ENCODE results near the gene AIP.

DNA sequence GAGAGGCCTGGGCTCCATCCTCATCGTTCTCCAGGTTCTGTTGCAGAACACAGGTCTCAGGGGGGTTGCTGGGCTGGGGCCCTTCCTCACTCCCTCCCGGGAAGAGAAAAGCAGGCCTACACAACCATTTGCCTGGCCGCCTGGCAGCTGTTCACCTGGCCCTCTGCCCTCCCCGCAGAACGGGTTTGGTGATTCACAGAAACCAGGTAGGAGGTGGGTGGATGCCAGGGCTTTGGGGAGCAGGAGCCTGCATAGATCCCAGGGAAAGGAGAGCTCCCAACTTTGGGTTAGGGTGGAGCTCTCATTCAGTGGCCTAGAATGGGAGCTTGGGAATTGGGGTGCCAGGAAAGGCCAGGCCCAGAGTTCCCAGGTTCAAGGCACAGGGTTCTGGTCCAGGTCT, 14.8 kb upstream of the AIP start:
- TF ChIP-seq, protein P1, sequence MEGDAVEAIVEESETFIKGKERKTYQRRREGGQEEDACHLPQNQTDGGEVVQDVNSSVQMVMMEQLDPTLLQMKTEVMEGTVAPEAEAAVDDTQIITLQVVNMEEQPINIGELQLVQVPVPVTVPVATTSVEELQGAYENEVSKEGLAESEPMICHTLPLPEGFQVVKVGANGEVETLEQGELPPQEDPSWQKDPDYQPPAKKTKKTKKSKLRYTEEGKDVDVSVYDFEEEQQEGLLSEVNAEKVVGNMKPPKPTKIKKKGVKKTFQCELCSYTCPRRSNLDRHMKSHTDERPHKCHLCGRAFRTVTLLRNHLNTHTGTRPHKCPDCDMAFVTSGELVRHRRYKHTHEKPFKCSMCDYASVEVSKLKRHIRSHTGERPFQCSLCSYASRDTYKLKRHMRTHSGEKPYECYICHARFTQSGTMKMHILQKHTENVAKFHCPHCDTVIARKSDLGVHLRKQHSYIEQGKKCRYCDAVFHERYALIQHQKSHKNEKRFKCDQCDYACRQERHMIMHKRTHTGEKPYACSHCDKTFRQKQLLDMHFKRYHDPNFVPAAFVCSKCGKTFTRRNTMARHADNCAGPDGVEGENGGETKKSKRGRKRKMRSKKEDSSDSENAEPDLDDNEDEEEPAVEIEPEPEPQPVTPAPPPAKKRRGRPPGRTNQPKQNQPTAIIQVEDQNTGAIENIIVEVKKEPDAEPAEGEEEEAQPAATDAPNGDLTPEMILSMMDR (IDR thresholded peaks at IDR 0.05): no peak
- TF ChIP-seq EP300 (IDR thresholded peaks at IDR 0.05): no peak
